ENCODE measurements around the gene ZNF487. TPM values are rescaled to one million over a fixed set of nuclear protein-coding genes. Genes with fewer than 3 reads are reported as not detected.

ZNF487 gene
- total and polyA plus RNA-seq, 2 of the 13 experiments (the other 11 are each of a cell fraction or from before 2014, with no cell fraction given): 7.4 to 8.8 TPM

- Histone ChIP-seq H4K20me1 (ENCODE audit: insufficient read depth, low read length) (peaks cover 78% of the 10 kb centered on the region), H2AFZ (ENCODE audit: low read length) (no peak overlapping the region), H3K4me1 (ENCODE audit: insufficient read depth, low read length) (peaks cover 79% of the 10 kb centered on the region), H3K27ac (ENCODE audit: extremely low read length, insufficient read depth, low read length) (peak overlapping the region; percentile 99), H3K36me3 (replicated peaks in 1 of 2; ENCODE audit: control insufficient read depth in 1 of 2, insufficient read depth in 2 of 2, low read length in 2 of 2) (peaks cover 19 to 50% of the 10 kb centered on the region in 2 experiments), H3K4me2 (ENCODE audit: low read depth, low read length) (peak overlapping the region; percentile 89), H3K27me3 (ENCODE audit: control insufficient read depth in 1 of 2, insufficient read depth in 2 of 2, low read length in 2 of 2) (no peaks in the 10 kb centered on the region; a peak in 1 of 5 replicates), H3K9ac (ENCODE audit: insufficient read depth, low read depth, low read length) (peak overlapping the region; percentile 96), H3K4me3 (replicated peaks in 1 of 3; ENCODE audit: insufficient read depth in 1 of 3, low read depth in 2 of 3, low read length in 3 of 3) (peak overlapping the region; percentile 76 to 82 (median 79)), H3K9me3 (ENCODE audit: low read length) (no peaks in the 10 kb centered on the region), H3K79me2 (ENCODE audit: insufficient read depth, low read length) (peaks cover 88% of the 10 kb centered on the region)
- intact Hi-C loops (cut with micrococcal nuclease; ENCODE audit: unreplicated experiment) (loop anchor here (5.0 kb wide), 1 partner anchor 42 kb away; the partner anchor contains the start of gene ZNF487), in situ Hi-C loops (cut with HindIII; ENCODE audit: extremely low pct_ligation_motif_present, low pct_unique_long_range_greater_than_20kb) (no loop called here)
- DNase-seq (ENCODE audit: low spot score): no peak
- TF ChIP-seq NONO (IDR thresholded peaks at IDR 0.05): no peak
- TF ChIP-seq NONO (CRISPR knock-in tag; conservative IDR thresholded peaks at IDR 0.05): no peak
- TF ChIP-seq SAP130 (CRISPR knock-in tag; IDR thresholded peaks at IDR 0.05; ENCODE audit: low read depth): 0 out of 2 replicates have a peak, but pooled peaks have one; percentile 6
- TF ChIP-seq HDAC2 (CRISPR knock-in tag; IDR thresholded peaks at IDR 0.05): no peak
- no peak for TF ChIP-seq SNRNP70 (IDR thresholded peaks at IDR 0.05; ENCODE audit: low read depth, low read length)
- no TSS peak for BruUV-seq (replicated peaks)
- no peak for FAIRE-seq
- POLR2A ChIA-PET: interaction anchor here (1.1 to 5.6 kb wide), 3 partner anchors 9 to 25 kb away, joined by 3 to 39 read pairs (median 4); no protein-coding TSS in a partner anchor
- ATAC-seq: no peak
- CTCF ChIA-PET (ENCODE audit: low intra/inter-chr PET ratio, low total read pairs): no interaction called here
- 68% methylated on average over 6 of the region's 6 CpGs for WGBS (ENCODE audit: low lambda C conversion rate)
Measured at GRCh38 chr10:43394868-43395267, 42.0 kb upstream of the ZNF487 start.

GRCh38 chr10:43395571-43396060 lies 41.3 kb upstream of the ZNF487 start:
- WGBS (ENCODE audit: low lambda C conversion rate): 1% methylated on average over 16 of the region's 18 CpGs
- ChIA-PET POLR2A (interaction anchor here (0.6 to 5.6 kb wide), 13 partner anchors 8 to 47 kb away, joined by 3 to 51 read pairs (median 7); partner anchors contain the start of genes HNRNPF and ZNF487), CTCF (ENCODE audit: low intra/inter-chr PET ratio, low total read pairs) (no interaction called here)
- Histone ChIP-seq H3K4me1 (ENCODE audit: insufficient read depth, low read length) (peaks cover 79% of the 10 kb centered on the region), H3K36me3 (replicated peaks in 1 of 2; ENCODE audit: control insufficient read depth in 1 of 2, insufficient read depth in 2 of 2, low read length in 2 of 2) (peaks cover 15 to 42% of the 10 kb centered on the region in 2 experiments), H2AFZ (ENCODE audit: low read length) (no peak overlapping the region), H3K9ac (ENCODE audit: insufficient read depth, low read depth, low read length) (peak overlapping the region; percentile 96), H3K4me3 (replicated peaks in 1 of 3; ENCODE audit: insufficient read depth in 1 of 3, low read depth in 2 of 3, low read length in 3 of 3) (peak overlapping the region; percentile 76 to 82 (median 79)), H3K9me3 (ENCODE audit: low read length) (no peaks in the 10 kb centered on the region), H3K27me3 (ENCODE audit: control insufficient read depth in 1 of 2, insufficient read depth in 2 of 2, low read length in 2 of 2) (no peaks in the 10 kb centered on the region; a peak in 1 of 5 replicates), H3K79me2 (ENCODE audit: insufficient read depth, low read length) (peaks cover 88% of the 10 kb centered on the region), H4K20me1 (ENCODE audit: insufficient read depth, low read length) (peaks cover 78% of the 10 kb centered on the region), H3K27ac (ENCODE audit: extremely low read length, insufficient read depth, low read length) (peak overlapping the region; percentile 99), H3K4me2 (ENCODE audit: low read depth, low read length) (peak overlapping the region; percentile 89)
- DNase-seq (ENCODE audit: low spot score) (no peak), FAIRE-seq (peak; percentile 18), ATAC-seq (no peak)
- in situ Hi-C loops (cut with HindIII; ENCODE audit: extremely low pct_ligation_motif_present, low pct_unique_long_range_greater_than_20kb) (no loop called here), intact Hi-C loops (cut with micrococcal nuclease; ENCODE audit: unreplicated experiment) (loop anchor here (1.0 to 5.0 kb wide), 2 partner anchors 26 to 42 kb away; partner anchors contain the start of gene ZNF487)
- no TSS peak for BruUV-seq (replicated peaks)
- 0 out of 2 replicates have a peak, but pooled peaks have one; percentile 20 for TF ChIP-seq ZNF296 (CRISPR knock-in tag; conservative IDR thresholded peaks at IDR 0.05)
- 0 out of 2 replicates have a peak, but pooled peaks have one; percentile 4 for TF ChIP-seq RARG (CRISPR knock-in tag; IDR thresholded peaks at IDR 0.05; ENCODE audit: low read depth)
- TF ChIP-seq, protein P1, sequence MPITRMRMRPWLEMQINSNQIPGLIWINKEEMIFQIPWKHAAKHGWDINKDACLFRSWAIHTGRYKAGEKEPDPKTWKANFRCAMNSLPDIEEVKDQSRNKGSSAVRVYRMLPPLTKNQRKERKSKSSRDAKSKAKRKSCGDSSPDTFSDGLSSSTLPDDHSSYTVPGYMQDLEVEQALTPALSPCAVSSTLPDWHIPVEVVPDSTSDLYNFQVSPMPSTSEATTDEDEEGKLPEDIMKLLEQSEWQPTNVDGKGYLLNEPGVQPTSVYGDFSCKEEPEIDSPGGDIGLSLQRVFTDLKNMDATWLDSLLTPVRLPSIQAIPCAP (CRISPR knock-in tag; IDR thresholded peaks at IDR 0.05; ENCODE audit: low read depth): 0 out of 2 replicates have a peak, but pooled peaks have one; percentile 7
- TF ChIP-seq ZNF484 (CRISPR knock-in tag; IDR thresholded peaks at IDR 0.05; ENCODE audit: borderline replicate concordance, low read depth): no peak
- no peak for TF ChIP-seq ZNF160 (CRISPR knock-in tag; IDR thresholded peaks at IDR 0.05)
- peak; percentile 1 for TF ChIP-seq RBM39 (IDR thresholded peaks at IDR 0.05; ENCODE audit: low read depth, low read length, poor library complexity, severe bottlenecking)
- no peak for TF ChIP-seq MXI1 (IDR thresholded peaks at IDR 0.05; ENCODE audit: borderline replicate concordance, low read depth, low read length)
- TF ChIP-seq, protein P2, sequence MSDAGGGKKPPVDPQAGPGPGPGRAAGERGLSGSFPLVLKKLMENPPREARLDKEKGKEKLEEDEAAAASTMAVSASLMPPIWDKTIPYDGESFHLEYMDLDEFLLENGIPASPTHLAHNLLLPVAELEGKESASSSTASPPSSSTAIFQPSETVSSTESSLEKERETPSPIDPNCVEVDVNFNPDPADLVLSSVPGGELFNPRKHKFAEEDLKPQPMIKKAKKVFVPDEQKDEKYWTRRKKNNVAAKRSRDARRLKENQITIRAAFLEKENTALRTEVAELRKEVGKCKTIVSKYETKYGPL (CRISPR knock-in tag; IDR thresholded peaks at IDR 0.05): no peak
- TF ChIP-seq, protein P3, sequence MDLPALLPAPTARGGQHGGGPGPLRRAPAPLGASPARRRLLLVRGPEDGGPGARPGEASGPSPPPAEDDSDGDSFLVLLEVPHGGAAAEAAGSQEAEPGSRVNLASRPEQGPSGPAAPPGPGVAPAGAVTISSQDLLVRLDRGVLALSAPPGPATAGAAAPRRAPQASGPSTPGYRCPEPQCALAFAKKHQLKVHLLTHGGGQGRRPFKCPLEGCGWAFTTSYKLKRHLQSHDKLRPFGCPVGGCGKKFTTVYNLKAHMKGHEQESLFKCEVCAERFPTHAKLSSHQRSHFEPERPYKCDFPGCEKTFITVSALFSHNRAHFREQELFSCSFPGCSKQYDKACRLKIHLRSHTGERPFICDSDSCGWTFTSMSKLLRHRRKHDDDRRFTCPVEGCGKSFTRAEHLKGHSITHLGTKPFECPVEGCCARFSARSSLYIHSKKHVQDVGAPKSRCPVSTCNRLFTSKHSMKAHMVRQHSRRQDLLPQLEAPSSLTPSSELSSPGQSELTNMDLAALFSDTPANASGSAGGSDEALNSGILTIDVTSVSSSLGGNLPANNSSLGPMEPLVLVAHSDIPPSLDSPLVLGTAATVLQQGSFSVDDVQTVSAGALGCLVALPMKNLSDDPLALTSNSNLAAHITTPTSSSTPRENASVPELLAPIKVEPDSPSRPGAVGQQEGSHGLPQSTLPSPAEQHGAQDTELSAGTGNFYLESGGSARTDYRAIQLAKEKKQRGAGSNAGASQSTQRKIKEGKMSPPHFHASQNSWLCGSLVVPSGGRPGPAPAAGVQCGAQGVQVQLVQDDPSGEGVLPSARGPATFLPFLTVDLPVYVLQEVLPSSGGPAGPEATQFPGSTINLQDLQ (CRISPR knock-in tag; IDR thresholded peaks at IDR 0.05): peak; percentile 56; the same call in 1 of the 2 replicates

Data from HepG2 (cell line).